K562 (cell line): Measurements from ENCODE around the gene ELOVL2. TPM values are rescaled to one million over a fixed set of nuclear protein-coding genes. Genes with fewer than 3 reads are reported as not detected.

ENCODE experiments used
- ATAC-seq: fragments of 200-7000 bp; cut with Tn5 transposase; 3 replicates; pipeline ENCODE4 v1.9.1; 2020; ENCODE audit warnings: moderate library complexity
- BruUV-seq: library from RNA; stranded (reverse); fragments of 400-500 nt; replicated peaks from 2 replicates; lab custom pipeline; 2021; lab: Mats Ljungman, UMichigan
- CTCF ChIA-PET: fragments of 300-600 bp; formaldehyde crosslinking; extraction: SDS; loops from one replicate; lab custom pipeline; 2021; ENCODE audit warnings: low intra/inter-chr PET ratio; lab: Yijun Ruan, JAX
- POLR2A ChIA-PET: fragments of 300-600, 350-650 bp; sonication (Branson Sonifier 250); formaldehyde crosslinking; extraction: SDS; loops from one replicate; lab custom pipeline; 2021; ENCODE audit warnings: antibody characterized with exemption, inconsistent platforms; lab: Yijun Ruan, JAX
- DNase-seq, 4 experiments: peaks; one replicate each; pipeline versions ENCODE4 v3.0.0 to v3.0.0-alpha.2; 2011 to 2018; ENCODE audit warnings: low spot score in 3 of 4, mixed read lengths in 3 of 4; ENCODE audit errors: extremely low read depth in 1 of 4
- FAIRE-seq: peaks from 2 replicates; lab custom pipeline; 2011; peaks lifted over from hg19 to GRCh38; lab: Jason Lieb, UNC
- H2AFZ ChIP-seq: 2 replicates; pipeline ENCODE4 v1.6.0; 2011; ENCODE audit warnings: low read depth, low read length, control low read depth, inconsistent platforms
- H3K27ac ChIP-seq: fragments of 200-600 bp; 3 replicates; pipeline ENCODE4 v1.8.0; 2011; ENCODE audit warnings: low read depth, mild to moderate bottlenecking, control low read depth, inconsistent platforms, low read length, moderate library complexity, mixed read lengths; ENCODE audit errors: extremely low read depth
- H3K27me3 ChIP-seq, 2 experiments: fragments of 300-600 bp in 1 of 2; 2 replicates in 1 of 2; 3 replicates in 1 of 2; pipeline versions ENCODE4 v1.6.0 to v1.8.0; 2011; ENCODE audit warnings: inconsistent platforms in 2 of 2, low read length in 2 of 2, mild to moderate bottlenecking in 1 of 2, mixed read lengths in 1 of 2, moderate library complexity in 1 of 2; ENCODE audit not compliant: control insufficient read depth in 2 of 2, insufficient read depth in 2 of 2
- H3K36me3 ChIP-seq: fragments of 300-600 bp; 3 replicates; pipeline ENCODE4 v1.8.0; 2011; ENCODE audit warnings: mild to moderate bottlenecking, low read length, inconsistent platforms; ENCODE audit not compliant: control insufficient read depth, insufficient read depth
- H3K4me1 ChIP-seq, 2 experiments: fragments of 200-600 bp in 1 of 2; replicated peaks in 1 of 2; 2 replicates in 1 of 2; 3 replicates in 1 of 2; pipeline versions ENCODE4 v1.5.1 to v1.8.0; 2011; ENCODE audit warnings: inconsistent platforms in 2 of 2, low read length in 2 of 2, mild to moderate bottlenecking in 1 of 2, mixed read lengths in 1 of 2, moderate library complexity in 1 of 2; ENCODE audit not compliant: control insufficient read depth in 2 of 2, insufficient read depth in 2 of 2
- H3K4me2 ChIP-seq: 2 replicates; pipeline ENCODE4 v1.6.1; 2011; ENCODE audit warnings: low read length, control low read depth, inconsistent platforms, mixed read lengths; ENCODE audit not compliant: insufficient read depth
- H3K4me3 ChIP-seq: fragments of 200-600 bp; sonication (generic), shearing (Covaris generic); 2 replicates; pipeline ENCODE4 v1.5.1; 2016; ENCODE audit warnings: control low read depth, inconsistent platforms
- H3K79me2 ChIP-seq: fragments of 200-600 bp; 3 replicates; pipeline ENCODE4 v1.8.0; 2011; ENCODE audit warnings: low read length, inconsistent platforms; ENCODE audit not compliant: control insufficient read depth, insufficient read depth
- H3K9ac ChIP-seq, 2 experiments: 2 replicates each; pipeline versions ENCODE4 v1.6.0 to v1.6.1; 2011; ENCODE audit warnings: low read depth in 2 of 2, low read length in 2 of 2, control low read depth in 1 of 2, inconsistent platforms in 1 of 2, mild to moderate bottlenecking in 1 of 2, mixed read lengths in 1 of 2; ENCODE audit not compliant: insufficient read depth in 1 of 2
- H3K9me1 ChIP-seq: one replicate; pipeline ENCODE4 v1.6.0; 2011; ENCODE audit warnings: inconsistent platforms, mild to moderate bottlenecking, low read length, moderate library complexity; ENCODE audit not compliant: control insufficient read depth, insufficient read depth
- H3K9me3 ChIP-seq: replicated peaks from 2 replicates; pipeline ENCODE4 v1.5.1; 2011; ENCODE audit warnings: low read depth, low read length, inconsistent platforms; ENCODE audit not compliant: control insufficient read depth, insufficient read depth
- H4K20me1 ChIP-seq: replicated peaks from 2 replicates; pipeline ENCODE4 v1.6.1; 2011; ENCODE audit warnings: low read length, inconsistent platforms, mixed read lengths; ENCODE audit not compliant: control insufficient read depth, insufficient read depth
- C11orf30 ChIP-seq: fragments of 450-650 bp; IDR thresholded peaks from 2 replicates; pipeline ENCODE4 v1.6.1; 2016; ENCODE audit warnings: low read depth, mild to moderate bottlenecking
- CREB5 ChIP-seq: fragments of 250-450 bp; sonication (Bioruptor Pico); IDR thresholded peaks from 2 replicates; pipeline ENCODE4 v1.5.0; 2020; ENCODE audit warnings: mild to moderate bottlenecking
- EGR1 ChIP-seq: fragments of 450-650 bp; conservative IDR thresholded peaks from 2 replicates; pipeline ENCODE4 v1.6.1; 2017; ENCODE audit warnings: mild to moderate bottlenecking
- ELF4 ChIP-seq: fragments of 450-650 bp; formaldehyde crosslinking; IDR thresholded peaks from 2 replicates; pipeline ENCODE4 v1.4.0; 2022; ENCODE audit warnings: missing genetic modification characterization
- HEY1 ChIP-seq: fragments of 250-450 bp; sonication (Bioruptor Pico); IDR thresholded peaks from 2 replicates; pipeline ENCODE4 v1.5.0; 2020; ENCODE audit warnings: mild to moderate bottlenecking, moderate library complexity, borderline replicate concordance
- HOXB6 ChIP-seq: fragments of 250-450 bp; sonication (Bioruptor Pico); IDR thresholded peaks from 2 replicates; pipeline ENCODE4 v1.5.1; 2022; ENCODE audit warnings: mild to moderate bottlenecking, borderline replicate concordance
- KAT2B ChIP-seq: IDR thresholded peaks from one replicate; pipeline ENCODE4 v1.6.1; 2012; ENCODE audit warnings: low read depth, mild to moderate bottlenecking, control low read depth, inconsistent platforms, low read length, moderate library complexity
- KDM5B ChIP-seq: fragments of 200-600 bp; sonication (generic); IDR thresholded peaks from 2 replicates; pipeline ENCODE4 v1.6.1; 2012; ENCODE audit warnings: low read depth, mild to moderate bottlenecking, moderate library complexity, low read length, control low read depth, inconsistent platforms; ENCODE audit not compliant: insufficient replicate concordance
- MTA1 ChIP-seq: fragments of 450-650 bp; IDR thresholded peaks from 2 replicates; pipeline ENCODE4 v1.6.1; 2017; ENCODE audit warnings: borderline replicate concordance
- MTA3 ChIP-seq: fragments of 450-650 bp; formaldehyde crosslinking; IDR thresholded peaks from 2 replicates; pipeline ENCODE4 v1.6.1; 2017; ENCODE audit warnings: mild to moderate bottlenecking, borderline replicate concordance
- NFE2 ChIP-seq: IDR thresholded peaks from 2 replicates; pipeline ENCODE4 v1.6.1; 2014; ENCODE audit warnings: antibody characterized with exemption, low read depth
- NR2C2 ChIP-seq, 2 experiments: fragments of 200-800 bp in 1 of 2; sonication (Bioruptor generic) in 1 of 2; sonication (generic) in 1 of 2; formaldehyde crosslinking in 1 of 2; IDR thresholded peaks; 2 replicates each; pipeline versions ENCODE4 v1.6.1 to v1.8.0; 2016 to 2022; ENCODE audit warnings: mild to moderate bottlenecking in 1 of 2, missing compliant biosample characterization in 1 of 2, missing genetic modification characterization in 1 of 2, missing genetic modification reagents in 1 of 2
- PPARD ChIP-seq: fragments of 250-450 bp; sonication (Bioruptor Pico); IDR thresholded peaks from 2 replicates; pipeline ENCODE4 v1.8.0; 2022; ENCODE audit warnings: inconsistent platforms, mild to moderate bottlenecking, moderate library complexity
- TAL1 ChIP-seq: fragments of 450-650 bp; IDR thresholded peaks from 2 replicates; pipeline ENCODE4 v1.6.1; 2016; ENCODE audit warnings: mild to moderate bottlenecking
- ZBTB43 ChIP-seq: sonication (generic); formaldehyde crosslinking; IDR thresholded peaks from 2 replicates; pipeline ENCODE4 v1.8.0; 2023; ENCODE audit warnings: mild to moderate bottlenecking, missing genetic modification reagents
- ZNF57 ChIP-seq: fragments of 450-650 bp; formaldehyde crosslinking; IDR thresholded peaks from 2 replicates; pipeline ENCODE4 v1.4.0; 2020; ENCODE audit warnings: mild to moderate bottlenecking, moderate library complexity
- WGBS: fragments of 100-300 bp; shearing (Covaris generic); methylation state at CpG from one replicate; pipeline ENCODE4 v1.1.6; 2016; ENCODE audit warnings: low coverage, mixed read lengths; ENCODE audit not compliant: insufficient coverage; ENCODE audit errors: missing lambda C conversion rate; 5-methylcytosine and 5-hydroxymethylcytosine counted together
- in situ Hi-C: fragments of 300-500 bp; cut with MboI; formaldehyde crosslinking; loops from 4 replicates; pipeline ENCODE4 v1.15.0; 2018; ENCODE audit warnings: inconsistent platforms, mixed read lengths
- intact Hi-C: fragments of 100-400 bp; cut with micrococcal nuclease; formaldehyde crosslinking; loops from 2 replicates; pipeline ENCODE4 v1.14.2; 2022
- polyA plus RNA-seq, 8 experiments: library from polyadenylated mRNA; depleted of rRNA in 4 of 8; stranded (reverse) in 5 of 8; unstranded in 3 of 8; fragments of >200 nt; fragmentation: Nextera tagmentation in 2 of 8; fragmentation: Illumina TruSeq in 1 of 8; extraction: Ambion mirVana in 2 of 8; extraction: Trizol in 1 of 8; gene quantifications; 2 replicates each; pipeline versions ENCODE4 v1.2.1 to v1.2.3, GENCODE V29; 2011 to 2014; ENCODE audit warnings: inconsistent platforms in 1 of 8, missing spikeins in 1 of 8
- total RNA-seq, 7 experiments: library from RNA; depleted of rRNA in 6 of 7; stranded (reverse); fragments of >200 nt in 6 of 7; fragmentation: Illumina TruSeq in 2 of 7; extraction: Trizol in 2 of 7; gene quantifications; 2 replicates each; pipeline versions ENCODE4 v1.2.1 to v1.2.3, GENCODE V29; 2011 to 2021; ENCODE audit warnings: low replicate concordance in 1 of 7
- TF ChIP-seq, protein P1 (sequence below): sonication (generic); formaldehyde crosslinking; IDR thresholded peaks from 2 replicates; pipeline ENCODE4 v1.8.1; 2023; ENCODE audit warnings: mild to moderate bottlenecking, missing genetic modification reagents

ELOVL2 gene
- total and polyA plus RNA-seq, 9 of the 15 experiments (the other 6 are each of a cell fraction or from before 2014, with no cell fraction given): 0.05 to 0.96 (median 0.31) TPM

DNA sequence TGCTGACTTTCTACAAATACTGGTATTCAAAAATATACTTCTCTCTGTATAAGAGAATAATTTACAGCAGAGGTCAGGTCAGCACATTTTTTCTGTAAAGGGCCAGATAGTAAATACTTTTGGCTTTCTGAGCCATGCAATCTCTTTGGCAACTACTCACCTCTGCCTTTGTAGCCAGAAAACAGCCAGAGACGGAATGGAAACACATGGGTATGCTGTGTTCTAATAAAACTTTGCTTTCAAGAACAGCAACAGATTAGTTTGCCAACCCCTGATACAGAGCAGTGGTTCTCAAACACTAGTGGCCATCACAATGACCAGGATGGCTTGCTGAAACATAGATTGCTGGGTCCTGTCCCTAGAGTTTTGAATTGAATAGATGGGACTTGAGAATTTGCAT is 111.0 kb downstream of the ELOVL2 start:
- Histone ChIP-seq H3K4me3 (no peak overlapping the region), H3K79me2 (no peaks in the 10 kb centered on the region), H3K4me1 (no peaks in the 10 kb centered on the region), H3K9me3 (no peaks in the 10 kb centered on the region), H3K36me3 (peaks cover 57% of the 10 kb centered on the region), H4K20me1 (no peaks in the 10 kb centered on the region), H3K9me1 (no peaks in the 10 kb centered on the region), H2AFZ (no peak overlapping the region), H3K4me2 (no peak overlapping the region), H3K9ac (no peak overlapping the region), H3K27me3 (no peaks in the 10 kb centered on the region), H3K27ac (no peak overlapping the region)
- no TSS peak for BruUV-seq
- FAIRE-seq: no peak
- no peak for ATAC-seq
- ChIA-PET POLR2A (no interaction called here), CTCF (no interaction called here)
- intact Hi-C loops (no loop called here), in situ Hi-C loops (no loop called here)
- DNase-seq: no peak
- WGBS: 93% methylated on average over 1 of the region's 1 CpG
- TF ChIP-seq ZNF57: no peak
- TF ChIP-seq ELF4: no peak
- no peak for TF ChIP-seq CREB5
- TF ChIP-seq MTA3: no peak
- TF ChIP-seq ZBTB43 (CRISPR knock-in tag): no peak
- no peak for TF ChIP-seq KDM5B
- no peak for TF ChIP-seq EGR1
- TF ChIP-seq MTA1: no peak
- TF ChIP-seq, protein P1, sequence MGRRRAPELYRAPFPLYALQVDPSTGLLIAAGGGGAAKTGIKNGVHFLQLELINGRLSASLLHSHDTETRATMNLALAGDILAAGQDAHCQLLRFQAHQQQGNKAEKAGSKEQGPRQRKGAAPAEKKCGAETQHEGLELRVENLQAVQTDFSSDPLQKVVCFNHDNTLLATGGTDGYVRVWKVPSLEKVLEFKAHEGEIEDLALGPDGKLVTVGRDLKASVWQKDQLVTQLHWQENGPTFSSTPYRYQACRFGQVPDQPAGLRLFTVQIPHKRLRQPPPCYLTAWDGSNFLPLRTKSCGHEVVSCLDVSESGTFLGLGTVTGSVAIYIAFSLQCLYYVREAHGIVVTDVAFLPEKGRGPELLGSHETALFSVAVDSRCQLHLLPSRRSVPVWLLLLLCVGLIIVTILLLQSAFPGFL: no peak
- TF ChIP-seq PPARD: no peak
- no peak for TF ChIP-seq TAL1
- TF ChIP-seq C11orf30: no peak
- TF ChIP-seq NR2C2 (CRISPR knock-in tag; IDR thresholded peaks at IDR 0.05): no peak
- TF ChIP-seq NR2C2 (tag; IDR thresholded peaks at IDR 0.05): no peak
- no peak for TF ChIP-seq NFE2
- TF ChIP-seq KAT2B: no peak
- no peak for TF ChIP-seq HEY1 (CRISPR knock-in tag)
- TF ChIP-seq HOXB6 (CRISPR knock-in tag): no peak
